ENCODE data around the gene YTHDF1. TPM values are rescaled to one million over a fixed set of nuclear protein-coding genes. Genes with fewer than 3 reads are reported as not detected.
A peak's percentile ranks its signal among the peaks of the same experiment; 100 is the strongest.

YTHDF1 gene
- total RNA-seq, 2 donors from 2014 or later: 64.9 to 73.2 TPM

DNA sequence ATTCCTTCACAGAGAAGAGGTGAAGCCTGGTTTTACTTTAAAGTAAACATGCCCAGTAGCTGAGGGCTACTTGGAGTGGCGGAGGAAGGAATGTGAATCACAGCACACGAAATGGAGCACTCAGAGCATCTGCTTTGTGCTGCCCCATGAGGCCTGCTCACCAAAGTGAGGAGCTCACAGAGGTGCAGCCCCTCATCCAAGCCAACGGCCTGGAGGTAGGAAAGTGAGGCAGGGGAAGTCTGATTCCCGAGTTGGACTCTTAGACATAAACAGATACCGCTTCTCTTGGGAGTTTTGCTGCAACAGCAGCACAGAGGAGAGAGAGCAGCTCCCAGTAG lies 3.6 kb downstream of the YTHDF1 start:
- Histone ChIP-seq H3K27ac (ENCODE audit: low read depth, low read length) (no peak overlapping the region), H3K9me3 (ENCODE audit: control insufficient read depth, low read length) (no peaks in the 10 kb centered on the region), H3K4me3 (ENCODE audit: low read length) (peak overlapping the region; percentile 97), H3K27me3 (ENCODE audit: control insufficient read depth, insufficient read depth, low read length, poor library complexity, severe bottlenecking) (no peaks in the 10 kb centered on the region), H3K36me3 (ENCODE audit: control insufficient read depth, insufficient read depth, low read length) (peaks cover 67% of the 10 kb centered on the region), H3K4me1 (ENCODE audit: control insufficient read depth, insufficient read depth, low read length) (peaks cover 5% of the 10 kb centered on the region), H3K9ac (ENCODE audit: extremely low read depth, low read length, poor library complexity, severe bottlenecking) (no peak overlapping the region)
- no peaks in the 10 kb centered on the region for H3K27me3 Mint-ChIP-seq (ENCODE audit: insufficient read depth)
- H3K36me3 Mint-ChIP-seq (ENCODE audit: low read depth): peaks cover 70% of the 10 kb centered on the region
- H3K27ac Mint-ChIP-seq: peak overlapping the region; percentile 86
- TF ChIP-seq, protein P1, sequence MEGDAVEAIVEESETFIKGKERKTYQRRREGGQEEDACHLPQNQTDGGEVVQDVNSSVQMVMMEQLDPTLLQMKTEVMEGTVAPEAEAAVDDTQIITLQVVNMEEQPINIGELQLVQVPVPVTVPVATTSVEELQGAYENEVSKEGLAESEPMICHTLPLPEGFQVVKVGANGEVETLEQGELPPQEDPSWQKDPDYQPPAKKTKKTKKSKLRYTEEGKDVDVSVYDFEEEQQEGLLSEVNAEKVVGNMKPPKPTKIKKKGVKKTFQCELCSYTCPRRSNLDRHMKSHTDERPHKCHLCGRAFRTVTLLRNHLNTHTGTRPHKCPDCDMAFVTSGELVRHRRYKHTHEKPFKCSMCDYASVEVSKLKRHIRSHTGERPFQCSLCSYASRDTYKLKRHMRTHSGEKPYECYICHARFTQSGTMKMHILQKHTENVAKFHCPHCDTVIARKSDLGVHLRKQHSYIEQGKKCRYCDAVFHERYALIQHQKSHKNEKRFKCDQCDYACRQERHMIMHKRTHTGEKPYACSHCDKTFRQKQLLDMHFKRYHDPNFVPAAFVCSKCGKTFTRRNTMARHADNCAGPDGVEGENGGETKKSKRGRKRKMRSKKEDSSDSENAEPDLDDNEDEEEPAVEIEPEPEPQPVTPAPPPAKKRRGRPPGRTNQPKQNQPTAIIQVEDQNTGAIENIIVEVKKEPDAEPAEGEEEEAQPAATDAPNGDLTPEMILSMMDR (conservative IDR thresholded peaks at IDR 0.05): peak; percentile 20
- DNase-seq: no peak
- H3K4me1 Mint-ChIP-seq: peaks cover 33% of the 10 kb centered on the region
- WGBS, 2 experiments (ENCODE audit: insufficient coverage in 1 of 2, insufficient read length in 1 of 2): 93 to 96% methylated on average over 4 to 5 of the region's 5 CpGs
- H3K4me3 Mint-ChIP-seq: peak overlapping the region; percentile 26
- H3K9me3 Mint-ChIP-seq: no peaks in the 10 kb centered on the region

DNA sequence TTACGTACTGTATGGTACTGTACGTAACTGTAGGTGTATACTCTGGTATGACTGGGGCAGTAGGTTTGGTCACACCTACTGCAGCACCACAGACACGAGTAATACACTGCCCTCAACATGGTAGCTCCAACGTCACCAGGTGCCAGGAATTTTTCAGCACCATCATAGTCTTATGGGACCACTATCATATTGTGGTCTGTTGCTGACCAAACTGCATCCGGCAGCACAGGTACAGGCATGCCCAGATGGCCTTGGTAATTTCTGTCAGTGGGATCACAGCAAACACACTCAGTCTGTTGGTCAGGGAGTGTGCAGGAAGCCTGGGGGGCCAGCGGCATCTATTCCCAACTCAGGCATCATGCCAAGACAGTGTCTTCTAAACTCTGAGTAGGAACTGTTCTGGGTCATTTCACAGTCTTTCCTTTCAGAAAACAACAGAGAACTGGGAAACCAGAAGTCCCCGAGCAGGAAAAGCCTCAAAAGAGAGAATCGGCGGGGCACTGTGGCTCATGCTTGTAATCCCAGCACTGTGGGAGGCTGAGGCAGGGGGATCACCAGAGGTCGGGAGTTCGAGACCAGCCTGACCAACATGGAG lies 5.8 kb downstream of the YTHDF1 start:
- Histone ChIP-seq H3K27me3 (ENCODE audit: control insufficient read depth, insufficient read depth, low read length, poor library complexity, severe bottlenecking) (no peaks in the 10 kb centered on the region), H3K9me3 (ENCODE audit: control insufficient read depth, low read length) (no peaks in the 10 kb centered on the region), H3K27ac (ENCODE audit: low read depth, low read length) (no peak overlapping the region), H3K4me3 (ENCODE audit: low read length) (no peak overlapping the region), H3K9ac (ENCODE audit: extremely low read depth, low read length, poor library complexity, severe bottlenecking) (no peak overlapping the region), H3K4me1 (ENCODE audit: control insufficient read depth, insufficient read depth, low read length) (peaks cover 5% of the 10 kb centered on the region), H3K36me3 (ENCODE audit: control insufficient read depth, insufficient read depth, low read length) (peaks cover 84% of the 10 kb centered on the region)
- H3K4me3 Mint-ChIP-seq: no peak overlapping the region
- H3K4me1 Mint-ChIP-seq: peaks cover 28% of the 10 kb centered on the region
- TF ChIP-seq, protein P1 (conservative IDR thresholded peaks at IDR 0.05): no peak
- WGBS, 2 experiments (ENCODE audit: insufficient coverage in 1 of 2, insufficient read length in 1 of 2): 95 to 99% methylated on average over 11 of the region's 11 CpGs
- no peaks in the 10 kb centered on the region for H3K27me3 Mint-ChIP-seq (ENCODE audit: insufficient read depth)
- DNase-seq: no peak
- H3K27ac Mint-ChIP-seq: peak overlapping the region; percentile 81
- H3K9me3 Mint-ChIP-seq: no peaks in the 10 kb centered on the region
- peaks cover 89% of the 10 kb centered on the region for H3K36me3 Mint-ChIP-seq (ENCODE audit: low read depth)

GRCh38 chr20:63208346-63208909 lies 7.5 kb downstream of the YTHDF1 start:
- no peaks in the 10 kb centered on the region for H3K9me3 ChIP-seq (ENCODE audit: control insufficient read depth, low read length)
- H3K4me3 ChIP-seq (ENCODE audit: low read length): no peak overlapping the region
- no peak overlapping the region for H3K4me3 Mint-ChIP-seq
- no peak overlapping the region for H3K9ac ChIP-seq (ENCODE audit: extremely low read depth, low read length, poor library complexity, severe bottlenecking)
- H3K36me3 ChIP-seq (ENCODE audit: control insufficient read depth, insufficient read depth, low read length): peaks cover 90% of the 10 kb centered on the region
- H3K4me1 Mint-ChIP-seq: peaks cover 12% of the 10 kb centered on the region
- WGBS, 2 experiments (ENCODE audit: insufficient coverage in 1 of 2, insufficient read length in 1 of 2): 90 to 92% methylated on average over 4 to 6 of the region's 6 CpGs
- H3K27me3 Mint-ChIP-seq (ENCODE audit: insufficient read depth): no peaks in the 10 kb centered on the region
- TF ChIP-seq, protein P1 (conservative IDR thresholded peaks at IDR 0.05): no peak
- no peak overlapping the region for H3K27ac ChIP-seq (ENCODE audit: low read depth, low read length)
- H3K36me3 Mint-ChIP-seq (ENCODE audit: low read depth): peaks cover 86% of the 10 kb centered on the region
- H3K27me3 ChIP-seq (ENCODE audit: control insufficient read depth, insufficient read depth, low read length, poor library complexity, severe bottlenecking): no peaks in the 10 kb centered on the region
- peaks cover 3% of the 10 kb centered on the region for H3K4me1 ChIP-seq (ENCODE audit: control insufficient read depth, insufficient read depth, low read length)
- no peak for DNase-seq
- H3K27ac Mint-ChIP-seq: no peak overlapping the region
- no peaks in the 10 kb centered on the region for H3K9me3 Mint-ChIP-seq
